Activated CD4-positive, alpha-beta T cell treated with anti-CD3 and anti-CD28 coated beads for 24 hours (primary cell): ENCODE results near the gene B4GAT1.

ENCODE experiments used
- DNase-seq, 2 donors: peaks; one replicate each; pipeline ENCODE4 v3.0.0-alpha.2; 2020; ENCODE audit warnings: low read depth in 2 of 2

The B4GAT1 gene

GRCh38 chr11:66336234-66337102, 11.0 kb downstream of the B4GAT1 start, which contains the start of gene RIN1:
TSS of gene RIN1 (minus strand) at chr11:66336434. CDS start at chr11:66336402, 32 bp downstream.
- peak in 1 of 2 donors; percentile 47 for DNase-seq

- DNase-seq, result no peak
These were observed 11.7 kb downstream of the B4GAT1 start for GRCh38 chr11:66335531-66336233.

- no peak for DNase-seq
These were observed 12.6 kb downstream of the B4GAT1 start for GRCh38 chr11:66334605-66335442.

GRCh38 chr11:66333896-66334604, 13.4 kb downstream of the B4GAT1 start:
- DNase-seq, result no peak

- no peak for DNase-seq
These were observed 14.1 kb downstream of the B4GAT1 start for GRCh38 chr11:66333220-66333877.

- no peak for DNase-seq
These were observed 14.8 kb downstream of the B4GAT1 start for GRCh38 chr11:66332371-66333219.

- no peak for DNase-seq
These were observed 15.7 kb downstream of the B4GAT1 start for GRCh38 chr11:66331542-66332370.

GRCh38 chr11:66330931-66331330, 16.5 kb downstream of the B4GAT1 start:
- DNase-seq, result no peak

GRCh38 chr11:66329165-66329673, 18.2 kb downstream of the B4GAT1 start:
- no peak for DNase-seq

- peak; percentile 77 to 80 for DNase-seq
These were observed 18.9 kb downstream of the B4GAT1 start for GRCh38 chr11:66328302-66329144.

- DNase-seq, result no peak
These were observed 19.5 kb downstream of the B4GAT1 start for GRCh38 chr11:66328031-66328301.

- no peak for DNase-seq
These were observed 20.0 kb downstream of the B4GAT1 start for GRCh38 chr11:66327171-66328030.

GRCh38 chr11:66326261-66327111, 20.9 kb downstream of the B4GAT1 start:
- no peak for DNase-seq

GRCh38 chr11:66325263-66325671, 22.2 kb downstream of the B4GAT1 start:
- no peak for DNase-seq

GRCh38 chr11:66324664-66325063, 22.8 kb downstream of the B4GAT1 start:
- no peak for DNase-seq

- DNase-seq, result no peak
These were observed 23.7 kb downstream of the B4GAT1 start for GRCh38 chr11:66323684-66324083.
